HEK293 (cell line): ENCODE results near the gene TMEM150A.

ENCODE experiments used
- KLF10 ChIP-seq: fragments of 450-650 bp; IDR thresholded peaks from 2 replicates; pipeline ENCODE4 v1.5.1; 2018; ENCODE audit warnings: missing biosample characterization, mild to moderate bottlenecking, missing genetic modification characterization
- PBX3 ChIP-seq: sonication (generic); formaldehyde crosslinking; IDR thresholded peaks from 2 replicates; pipeline ENCODE4 v1.8.1; 2022; ENCODE audit warnings: mild to moderate bottlenecking, moderate library complexity, missing genetic modification reagents
- YY2 ChIP-seq: fragments of 450-650 bp; formaldehyde crosslinking; IDR thresholded peaks from 2 replicates; pipeline ENCODE4 v1.5.1; 2016; ENCODE audit warnings: missing biosample characterization, missing genetic modification characterization
- ZBTB48 ChIP-seq: fragments of 450-650 bp; formaldehyde crosslinking; IDR thresholded peaks from 2 replicates; pipeline ENCODE4 v1.5.1; 2016; ENCODE audit warnings: missing biosample characterization, missing genetic modification characterization
- ZFP3 ChIP-seq: fragments of 450-650 bp; formaldehyde crosslinking; IDR thresholded peaks from 2 replicates; pipeline ENCODE4 v1.5.1; 2016; ENCODE audit warnings: low read depth, missing biosample characterization, missing genetic modification characterization
- ZNF112 ChIP-seq: fragments of 450-650 bp; formaldehyde crosslinking; IDR thresholded peaks from 2 replicates; pipeline ENCODE4 v1.5.0; 2017; ENCODE audit warnings: missing biosample characterization, missing genetic modification characterization
- ZNF148 ChIP-seq: fragments of 450-650 bp; formaldehyde crosslinking; IDR thresholded peaks from 2 replicates; pipeline ENCODE4 v1.5.0; 2017; ENCODE audit warnings: missing biosample characterization, missing genetic modification characterization, borderline replicate concordance
- ZNF2 ChIP-seq: fragments of 450-650 bp; formaldehyde crosslinking; IDR thresholded peaks from 2 replicates; pipeline ENCODE4 v1.5.1; 2016; ENCODE audit warnings: missing biosample characterization, missing genetic modification characterization
- ZNF274 ChIP-seq, 2 experiments: fragments of 200-500 bp in 1 of 2; fragments of 450-650 bp in 1 of 2; sonication (Bioruptor generic) in 1 of 2; formaldehyde crosslinking in 1 of 2; IDR thresholded peaks; 2 replicates each; pipeline versions ENCODE4 v1.5.1 to v1.6.1; 2014 to 2016; ENCODE audit warnings: borderline replicate concordance in 1 of 2, inconsistent platforms in 1 of 2, low read length in 1 of 2, missing biosample characterization in 1 of 2, missing genetic modification characterization in 1 of 2
- ZNF335 ChIP-seq: fragments of 450-650 bp; formaldehyde crosslinking; conservative IDR thresholded peaks from 2 replicates; pipeline ENCODE4 v1.5.1; 2016; ENCODE audit warnings: missing biosample characterization, missing genetic modification characterization
- ZNF473 ChIP-seq: fragments of 450-650 bp; formaldehyde crosslinking; IDR thresholded peaks from 2 replicates; pipeline ENCODE4 v1.5.1; 2017; ENCODE audit warnings: missing biosample characterization, missing genetic modification characterization
- ZNF510 ChIP-seq: fragments of 450-650 bp; formaldehyde crosslinking; IDR thresholded peaks from 2 replicates; pipeline ENCODE4 v1.5.1; 2018; ENCODE audit warnings: mild to moderate bottlenecking, missing genetic modification characterization, missing biosample characterization; ENCODE audit not compliant: insufficient replicate concordance
- ZNF544 ChIP-seq: fragments of 450-650 bp; formaldehyde crosslinking; IDR thresholded peaks from 2 replicates; pipeline ENCODE4 v1.5.0; 2017; ENCODE audit warnings: missing biosample characterization, missing genetic modification characterization
- ZNF555 ChIP-seq: fragments of 450-650 bp; formaldehyde crosslinking; conservative IDR thresholded peaks from 2 replicates; pipeline ENCODE4 v1.5.1; 2017; ENCODE audit warnings: missing biosample characterization, mild to moderate bottlenecking, missing genetic modification characterization, inconsistent platforms
- ZNF580 ChIP-seq: fragments of 450-650 bp; formaldehyde crosslinking; IDR thresholded peaks from 2 replicates; pipeline ENCODE4 v1.5.1; 2016; ENCODE audit warnings: missing biosample characterization, missing genetic modification characterization
- ZNF596 ChIP-seq: fragments of 450-650 bp; IDR thresholded peaks from 2 replicates; pipeline ENCODE4 v1.5.0; 2018; ENCODE audit warnings: missing biosample characterization, mild to moderate bottlenecking, missing genetic modification characterization, moderate library complexity
- ZNF658 ChIP-seq: fragments of 450-650 bp; formaldehyde crosslinking; IDR thresholded peaks from 2 replicates; pipeline ENCODE4; 2016; ENCODE audit warnings: missing biosample characterization, missing genetic modification characterization
- ZNF677 ChIP-seq: fragments of 450-650 bp; IDR thresholded peaks from 2 replicates; pipeline ENCODE4 v1.5.0; 2018; ENCODE audit warnings: missing biosample characterization, mild to moderate bottlenecking, missing genetic modification characterization, moderate library complexity
- ZNF704 ChIP-seq: fragments of 450-650 bp; formaldehyde crosslinking; IDR thresholded peaks from 2 replicates; pipeline ENCODE4 v1.5.1; 2016; ENCODE audit warnings: missing biosample characterization, missing genetic modification characterization
- ZNF830 ChIP-seq: fragments of 450-650 bp; IDR thresholded peaks from 2 replicates; pipeline ENCODE4 v1.5.0; 2018; ENCODE audit warnings: missing biosample characterization, missing genetic modification characterization, low read depth, mild to moderate bottlenecking, moderate library complexity
- ZSCAN4 ChIP-seq: fragments of 450-650 bp; formaldehyde crosslinking; IDR thresholded peaks from 2 replicates; pipeline ENCODE4 v1.5.1; 2017; ENCODE audit warnings: missing biosample characterization, missing genetic modification characterization
- TF ChIP-seq, protein P1 (sequence below): fragments of 450-650 bp; formaldehyde crosslinking; IDR thresholded peaks from 2 replicates; pipeline ENCODE4 v1.5.1; 2016; ENCODE audit warnings: missing biosample characterization, missing genetic modification characterization
- TF ChIP-seq, protein P2 (sequence below): fragments of 450-650 bp; formaldehyde crosslinking; IDR thresholded peaks from 2 replicates; pipeline ENCODE4 v1.5.1; 2016; ENCODE audit warnings: missing biosample characterization, missing genetic modification characterization
- TF ChIP-seq, protein P3 (sequence below): fragments of 450-650 bp; formaldehyde crosslinking; IDR thresholded peaks from 2 replicates; pipeline ENCODE4 v1.5.1; 2016; ENCODE audit warnings: missing biosample characterization, missing genetic modification characterization

TMEM150A gene

DNA sequence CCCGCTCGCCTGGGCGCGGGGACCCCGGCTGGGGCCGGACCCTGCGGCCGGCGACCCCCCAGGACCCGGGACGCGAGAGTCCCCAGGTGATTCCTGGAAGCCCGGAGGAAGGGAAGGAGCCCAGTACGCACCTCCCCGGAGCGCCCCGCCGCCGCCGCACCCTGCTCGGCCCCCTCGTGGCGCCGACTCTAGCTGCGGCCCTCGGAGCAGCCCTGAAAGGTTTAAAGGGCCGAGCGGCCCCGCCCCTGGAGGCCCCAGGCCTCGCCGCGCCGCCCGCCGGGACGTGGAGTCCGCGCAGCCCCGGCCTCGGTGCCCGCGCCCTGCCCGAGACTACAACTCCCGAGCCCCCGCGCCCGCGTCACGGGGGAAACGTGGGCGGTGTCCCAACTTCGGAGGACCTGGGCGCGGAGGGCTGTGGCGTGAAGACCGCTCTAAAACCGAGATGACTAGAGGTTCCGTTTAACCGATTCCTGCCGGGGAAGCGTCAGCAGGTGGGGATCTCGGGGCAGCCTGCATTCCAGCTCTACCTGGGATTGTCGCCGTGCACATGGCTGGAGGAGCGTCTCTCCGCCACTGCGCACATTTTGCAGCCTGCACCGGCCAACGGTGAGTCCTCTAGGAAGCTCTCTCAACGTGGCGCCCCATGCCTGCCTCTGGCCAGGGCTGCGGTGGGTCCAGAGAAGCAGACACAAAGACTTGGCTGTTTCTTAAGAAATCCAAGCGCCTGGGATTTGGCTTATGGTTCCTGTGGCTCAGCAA, at the start of gene TMEM150A (continued):
- TF ChIP-seq, protein P1, sequence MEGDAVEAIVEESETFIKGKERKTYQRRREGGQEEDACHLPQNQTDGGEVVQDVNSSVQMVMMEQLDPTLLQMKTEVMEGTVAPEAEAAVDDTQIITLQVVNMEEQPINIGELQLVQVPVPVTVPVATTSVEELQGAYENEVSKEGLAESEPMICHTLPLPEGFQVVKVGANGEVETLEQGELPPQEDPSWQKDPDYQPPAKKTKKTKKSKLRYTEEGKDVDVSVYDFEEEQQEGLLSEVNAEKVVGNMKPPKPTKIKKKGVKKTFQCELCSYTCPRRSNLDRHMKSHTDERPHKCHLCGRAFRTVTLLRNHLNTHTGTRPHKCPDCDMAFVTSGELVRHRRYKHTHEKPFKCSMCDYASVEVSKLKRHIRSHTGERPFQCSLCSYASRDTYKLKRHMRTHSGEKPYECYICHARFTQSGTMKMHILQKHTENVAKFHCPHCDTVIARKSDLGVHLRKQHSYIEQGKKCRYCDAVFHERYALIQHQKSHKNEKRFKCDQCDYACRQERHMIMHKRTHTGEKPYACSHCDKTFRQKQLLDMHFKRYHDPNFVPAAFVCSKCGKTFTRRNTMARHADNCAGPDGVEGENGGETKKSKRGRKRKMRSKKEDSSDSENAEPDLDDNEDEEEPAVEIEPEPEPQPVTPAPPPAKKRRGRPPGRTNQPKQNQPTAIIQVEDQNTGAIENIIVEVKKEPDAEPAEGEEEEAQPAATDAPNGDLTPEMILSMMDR (tag by site-specific recombination), result 0 out of 2 replicates have a peak, but pooled peaks have one; percentile 29
- TF ChIP-seq ZNF596 (tag by site-specific recombination) (no peak), ZNF555 (no peak), PBX3 (CRISPR knock-in tag) (peak; percentile 68; the same call in 1 of the 2 replicates), ZNF677 (tag by site-specific recombination) (no peak), ZNF148 (tag by site-specific recombination) (no peak), ZNF112 (tag by site-specific recombination) (no peak), ZNF473 (tag by site-specific recombination) (no peak), ZSCAN4 (tag by site-specific recombination) (no peak), ZBTB48 (tag by site-specific recombination) (no peak), ZNF335 (tag by site-specific recombination) (peak; percentile 83), YY2 (tag by site-specific recombination) (no peak), ZNF830 (tag by site-specific recombination) (no peak), KLF10 (tag by site-specific recombination) (peak; percentile 90; the same call in 1 of the 2 replicates), ZNF704 (tag by site-specific recombination) (no peak), ZFP3 (tag by site-specific recombination) (no peak), ZNF274 (IDR thresholded peaks at IDR 0.05; ENCODE audit: low read length) (no peak), ZNF274 (tag by site-specific recombination; IDR thresholded peaks at IDR 0.05; ENCODE audit: borderline replicate concordance) (no peak), ZNF580 (tag by site-specific recombination) (no peak), ZNF544 (tag by site-specific recombination) (no peak), ZNF2 (no peak), ZNF658 (tag by site-specific recombination) (no peak), ZNF510 (tag by site-specific recombination) (no peak)
- TF ChIP-seq, protein P2, sequence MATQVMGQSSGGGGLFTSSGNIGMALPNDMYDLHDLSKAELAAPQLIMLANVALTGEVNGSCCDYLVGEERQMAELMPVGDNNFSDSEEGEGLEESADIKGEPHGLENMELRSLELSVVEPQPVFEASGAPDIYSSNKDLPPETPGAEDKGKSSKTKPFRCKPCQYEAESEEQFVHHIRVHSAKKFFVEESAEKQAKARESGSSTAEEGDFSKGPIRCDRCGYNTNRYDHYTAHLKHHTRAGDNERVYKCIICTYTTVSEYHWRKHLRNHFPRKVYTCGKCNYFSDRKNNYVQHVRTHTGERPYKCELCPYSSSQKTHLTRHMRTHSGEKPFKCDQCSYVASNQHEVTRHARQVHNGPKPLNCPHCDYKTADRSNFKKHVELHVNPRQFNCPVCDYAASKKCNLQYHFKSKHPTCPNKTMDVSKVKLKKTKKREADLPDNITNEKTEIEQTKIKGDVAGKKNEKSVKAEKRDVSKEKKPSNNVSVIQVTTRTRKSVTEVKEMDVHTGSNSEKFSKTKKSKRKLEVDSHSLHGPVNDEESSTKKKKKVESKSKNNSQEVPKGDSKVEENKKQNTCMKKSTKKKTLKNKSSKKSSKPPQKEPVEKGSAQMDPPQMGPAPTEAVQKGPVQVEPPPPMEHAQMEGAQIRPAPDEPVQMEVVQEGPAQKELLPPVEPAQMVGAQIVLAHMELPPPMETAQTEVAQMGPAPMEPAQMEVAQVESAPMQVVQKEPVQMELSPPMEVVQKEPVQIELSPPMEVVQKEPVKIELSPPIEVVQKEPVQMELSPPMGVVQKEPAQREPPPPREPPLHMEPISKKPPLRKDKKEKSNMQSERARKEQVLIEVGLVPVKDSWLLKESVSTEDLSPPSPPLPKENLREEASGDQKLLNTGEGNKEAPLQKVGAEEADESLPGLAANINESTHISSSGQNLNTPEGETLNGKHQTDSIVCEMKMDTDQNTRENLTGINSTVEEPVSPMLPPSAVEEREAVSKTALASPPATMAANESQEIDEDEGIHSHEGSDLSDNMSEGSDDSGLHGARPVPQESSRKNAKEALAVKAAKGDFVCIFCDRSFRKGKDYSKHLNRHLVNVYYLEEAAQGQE (tag by site-specific recombination), result no peak
- TF ChIP-seq, protein P3, sequence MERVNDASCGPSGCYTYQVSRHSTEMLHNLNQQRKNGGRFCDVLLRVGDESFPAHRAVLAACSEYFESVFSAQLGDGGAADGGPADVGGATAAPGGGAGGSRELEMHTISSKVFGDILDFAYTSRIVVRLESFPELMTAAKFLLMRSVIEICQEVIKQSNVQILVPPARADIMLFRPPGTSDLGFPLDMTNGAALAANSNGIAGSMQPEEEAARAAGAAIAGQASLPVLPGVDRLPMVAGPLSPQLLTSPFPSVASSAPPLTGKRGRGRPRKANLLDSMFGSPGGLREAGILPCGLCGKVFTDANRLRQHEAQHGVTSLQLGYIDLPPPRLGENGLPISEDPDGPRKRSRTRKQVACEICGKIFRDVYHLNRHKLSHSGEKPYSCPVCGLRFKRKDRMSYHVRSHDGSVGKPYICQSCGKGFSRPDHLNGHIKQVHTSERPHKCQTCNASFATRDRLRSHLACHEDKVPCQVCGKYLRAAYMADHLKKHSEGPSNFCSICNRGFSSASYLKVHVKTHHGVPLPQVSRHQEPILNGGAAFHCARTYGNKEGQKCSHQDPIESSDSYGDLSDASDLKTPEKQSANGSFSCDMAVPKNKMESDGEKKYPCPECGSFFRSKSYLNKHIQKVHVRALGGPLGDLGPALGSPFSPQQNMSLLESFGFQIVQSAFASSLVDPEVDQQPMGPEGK (tag by site-specific recombination), result no peak
